Sciatic nerve (tissue), 2 donors: Measurements from ENCODE around the gene KCNAB1. TPM values are rescaled to one million over a fixed set of nuclear protein-coding genes. Genes with fewer than 3 reads are reported as not detected.
A peak's percentile ranks its signal among the peaks of the same experiment; 100 is the strongest.

Source experiments
- ATAC-seq: fragments of 200-7000 bp; cut with Tn5 transposase; one replicate; pipeline ENCODE4 v1.9.1; 2020; ENCODE audit warnings: mild to moderate bottlenecking, moderate library complexity
- DNase-seq: peaks from one replicate; pipeline ENCODE4 v3.0.0-alpha.2; 2020; ENCODE audit warnings: low spot score
- intact Hi-C: fragments of 100-400 bp; cut with DNase I; formaldehyde crosslinking; loops from one replicate; pipeline ENCODE4 v1.14.2; 2022
- total RNA-seq: library from RNA; stranded (reverse); fragmentation: NEBNext Ultra II Directional; extraction: Animal tissue kit (Norgen Biotek cat#: 25700); gene quantifications from one replicate; pipeline ENCODE4 v1.2.1, GENCODE V29; 2021
- donor health status: DM: no; HTN: no; CAD: no.
- donor health status: DM: no; HTN: no; CAD: no.

The KCNAB1 gene
- total RNA-seq, 1 donor from 2014 or later: 6.2 TPM

DNA sequence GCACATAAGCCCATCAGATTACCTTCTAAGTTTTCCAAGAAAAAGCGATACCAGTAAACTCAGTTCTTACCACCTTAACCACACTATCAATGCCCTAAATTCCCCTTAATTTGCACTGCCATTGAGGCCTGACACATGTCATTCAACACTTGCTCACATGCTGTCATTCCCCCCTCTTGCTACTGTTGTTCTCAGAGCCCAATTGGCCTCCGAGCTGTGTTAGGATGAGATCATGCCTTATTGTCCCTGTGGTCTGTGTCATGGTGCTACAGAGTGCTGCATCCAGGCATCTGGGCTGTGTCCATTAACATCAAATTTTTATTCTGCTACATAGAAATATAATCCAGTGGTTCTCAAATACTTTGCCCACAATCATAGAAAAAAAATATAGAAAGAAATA is 221.0 kb downstream of the KCNAB1 start:
- intact Hi-C loops: no loop called here
- ATAC-seq: no peak

DNA sequence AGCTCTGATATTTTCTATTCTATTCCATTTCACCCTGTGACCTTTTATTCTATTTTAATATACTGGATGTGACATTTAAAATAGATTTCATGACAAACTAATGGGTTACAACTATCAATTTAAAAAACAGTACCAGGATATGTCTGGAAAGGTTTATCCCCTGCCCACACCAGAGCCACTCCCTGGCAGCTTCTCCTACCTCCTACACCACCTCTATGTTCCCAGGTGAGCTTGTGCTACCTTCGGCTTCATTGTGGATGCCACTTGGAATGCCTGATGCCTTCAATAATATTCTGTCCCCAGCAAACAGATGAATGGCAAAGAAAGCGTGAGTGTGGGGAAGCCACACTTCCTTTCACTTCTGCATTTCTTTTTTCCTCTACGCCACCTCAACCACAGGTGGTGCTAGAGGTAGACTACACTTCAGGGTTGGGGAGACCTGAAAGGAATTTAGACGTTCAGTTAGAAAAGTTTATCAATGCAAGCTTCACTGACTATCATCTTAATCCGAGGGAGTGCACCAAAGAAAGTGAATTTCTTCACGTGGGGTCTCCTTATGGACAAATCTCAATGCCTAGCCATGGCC is 221.5 kb downstream of the KCNAB1 start:
- intact Hi-C loops: no loop called here
- no peak for DNase-seq
- no peak for ATAC-seq

More for the DNA sequence above, 221.0 kb downstream of the KCNAB1 start:
- no peak for DNase-seq

DNA sequence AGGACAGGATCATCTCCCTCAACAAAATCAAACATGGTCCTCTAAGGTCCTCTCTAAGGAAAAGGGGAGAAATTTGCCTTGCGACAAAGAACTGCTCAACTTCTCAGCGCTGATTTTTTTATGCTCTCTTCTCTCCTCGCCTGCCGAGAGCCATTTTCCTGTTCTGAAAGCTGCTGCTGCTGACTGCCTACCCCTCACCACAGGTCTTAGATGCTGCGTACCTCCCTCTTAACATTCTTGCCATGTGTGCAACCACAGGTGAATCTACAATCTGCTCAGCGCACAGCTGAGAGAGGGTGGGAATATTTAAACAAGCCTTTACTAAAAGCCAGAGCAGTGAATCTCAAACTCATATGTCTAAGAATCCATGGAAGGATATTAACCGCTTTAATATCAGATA is 223.8 kb downstream of the KCNAB1 start:
- intact Hi-C loops: no loop called here
- ATAC-seq (no peak), DNase-seq (no peak)

DNA sequence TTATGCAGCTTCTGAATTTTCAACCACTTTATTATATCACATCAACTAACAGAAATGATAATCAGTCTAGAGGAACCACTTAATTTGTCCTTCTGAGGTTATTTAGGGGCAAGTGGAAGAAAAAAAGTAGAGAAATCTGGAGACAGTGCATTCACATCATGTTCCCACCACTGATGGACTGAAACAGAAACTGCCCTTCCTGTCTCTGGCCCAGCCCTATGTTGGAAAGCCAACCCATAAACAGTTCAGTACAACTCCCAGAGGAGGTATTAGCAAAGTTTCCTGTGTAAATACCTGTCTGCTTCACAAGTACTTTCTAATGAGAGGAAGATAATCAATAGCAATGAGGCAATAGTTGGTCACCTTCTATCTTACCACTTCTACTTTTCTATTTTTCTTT is 228.7 kb downstream of the KCNAB1 start:
- peak; percentile 34 for ATAC-seq
- DNase-seq: no peak
- intact Hi-C loops: no loop called here

DNA sequence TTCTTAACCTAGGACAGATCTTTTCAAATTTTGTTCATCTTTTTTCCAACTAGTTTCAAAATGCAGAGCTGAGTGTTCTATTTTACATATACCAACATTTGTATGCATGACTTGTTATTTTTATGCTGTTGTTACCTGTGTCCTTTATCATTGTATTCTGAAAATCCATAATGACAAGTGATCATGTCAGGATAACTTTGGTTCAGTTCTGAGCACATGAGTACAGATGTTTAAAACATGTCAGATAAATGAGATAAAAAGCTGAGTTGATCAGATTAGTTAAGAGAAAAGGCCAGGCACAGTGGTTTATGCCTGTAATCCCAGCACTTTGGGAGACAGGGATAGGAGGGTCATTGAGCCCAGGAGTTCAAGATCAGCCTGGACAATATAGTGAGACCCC is 229.6 kb downstream of the KCNAB1 start:
- DNase-seq (no peak), ATAC-seq (no peak)
- intact Hi-C loops: no loop called here

DNA sequence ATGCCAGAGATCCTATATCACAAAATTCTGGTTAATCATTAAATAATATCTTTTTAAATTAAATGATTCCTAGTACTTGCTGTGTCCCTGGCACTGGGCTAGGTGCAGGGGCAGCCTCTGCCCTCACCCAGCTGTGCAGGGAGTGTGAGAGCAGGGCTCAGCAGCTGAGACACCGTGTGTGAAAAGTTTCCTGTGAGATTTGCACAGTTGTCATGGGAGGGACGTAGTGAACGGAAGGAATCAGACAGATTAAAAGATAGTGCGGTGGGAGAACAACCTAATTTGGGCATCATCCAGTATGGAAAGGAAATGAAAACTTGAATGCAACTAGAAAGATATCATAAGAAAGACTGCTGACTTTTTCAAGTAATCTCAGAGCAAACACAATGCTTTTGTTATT is 230.4 kb downstream of the KCNAB1 start:
- ATAC-seq: no peak
- no peak for DNase-seq
- intact Hi-C loops: no loop called here

DNA sequence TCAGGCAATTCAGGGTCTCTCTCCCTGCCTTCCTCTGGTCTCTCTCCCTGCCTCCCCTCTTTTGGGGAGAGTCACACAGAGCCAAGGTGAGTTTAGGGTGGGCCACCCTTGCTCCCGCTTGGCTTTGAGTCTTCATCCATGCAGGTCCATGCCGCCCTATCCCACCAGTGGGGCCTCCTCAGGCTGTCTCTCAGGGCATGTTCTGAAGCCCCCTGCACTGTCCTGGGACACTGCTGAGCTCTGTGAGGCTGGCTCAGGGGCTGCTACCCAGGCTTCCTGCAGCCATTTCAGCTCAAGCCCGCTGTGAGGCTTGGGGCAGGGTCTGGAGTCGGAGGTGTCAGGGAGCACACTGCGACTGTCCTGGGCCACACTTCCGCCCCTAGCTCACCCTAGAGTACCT is 231.4 kb downstream of the KCNAB1 start:
- ATAC-seq: no peak
- intact Hi-C loops: no loop called here
- no peak for DNase-seq

DNA sequence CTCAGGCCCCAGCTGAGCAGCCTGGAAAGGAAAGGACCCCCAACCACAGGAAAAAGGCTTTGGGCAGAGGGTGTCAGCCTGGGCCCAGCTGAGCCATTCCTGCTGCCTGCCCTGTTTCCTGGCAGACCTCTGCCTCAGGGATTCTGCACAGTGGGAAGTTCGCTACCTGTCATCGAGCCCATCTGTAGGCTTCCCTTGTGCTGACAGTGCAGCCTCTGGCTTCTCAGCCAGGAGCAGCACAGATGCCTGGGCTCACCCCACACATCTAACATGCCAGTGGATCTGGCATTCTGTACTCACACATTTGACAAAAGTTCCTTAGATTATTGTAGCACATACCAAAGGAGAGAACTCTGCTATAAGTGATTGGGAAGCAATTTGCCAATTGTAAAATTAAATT is 232.3 kb downstream of the KCNAB1 start:
- intact Hi-C loops: no loop called here
- ATAC-seq: no peak
- DNase-seq: no peak

DNA sequence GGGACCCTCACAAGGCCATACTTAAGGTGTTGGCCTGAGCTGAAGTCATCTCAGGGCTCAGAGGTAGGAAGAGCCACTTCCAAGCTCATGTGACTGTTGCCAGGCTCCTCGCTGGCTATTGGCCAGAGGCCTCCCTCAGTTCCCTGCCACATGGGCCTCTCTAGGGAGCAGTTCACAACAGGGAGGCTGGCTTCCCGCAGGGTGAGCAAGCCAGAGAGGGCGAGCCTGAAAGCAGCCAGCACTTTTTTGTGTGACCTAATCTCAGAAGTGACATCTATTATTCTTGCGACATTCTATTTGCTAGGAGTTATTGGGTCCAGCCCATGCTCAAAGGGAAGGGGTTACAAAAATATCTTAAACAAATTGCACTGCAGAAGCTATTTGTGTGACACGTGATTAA is 233.2 kb downstream of the KCNAB1 start:
- ATAC-seq (no peak), DNase-seq (no peak)
- intact Hi-C loops: no loop called here

DNA sequence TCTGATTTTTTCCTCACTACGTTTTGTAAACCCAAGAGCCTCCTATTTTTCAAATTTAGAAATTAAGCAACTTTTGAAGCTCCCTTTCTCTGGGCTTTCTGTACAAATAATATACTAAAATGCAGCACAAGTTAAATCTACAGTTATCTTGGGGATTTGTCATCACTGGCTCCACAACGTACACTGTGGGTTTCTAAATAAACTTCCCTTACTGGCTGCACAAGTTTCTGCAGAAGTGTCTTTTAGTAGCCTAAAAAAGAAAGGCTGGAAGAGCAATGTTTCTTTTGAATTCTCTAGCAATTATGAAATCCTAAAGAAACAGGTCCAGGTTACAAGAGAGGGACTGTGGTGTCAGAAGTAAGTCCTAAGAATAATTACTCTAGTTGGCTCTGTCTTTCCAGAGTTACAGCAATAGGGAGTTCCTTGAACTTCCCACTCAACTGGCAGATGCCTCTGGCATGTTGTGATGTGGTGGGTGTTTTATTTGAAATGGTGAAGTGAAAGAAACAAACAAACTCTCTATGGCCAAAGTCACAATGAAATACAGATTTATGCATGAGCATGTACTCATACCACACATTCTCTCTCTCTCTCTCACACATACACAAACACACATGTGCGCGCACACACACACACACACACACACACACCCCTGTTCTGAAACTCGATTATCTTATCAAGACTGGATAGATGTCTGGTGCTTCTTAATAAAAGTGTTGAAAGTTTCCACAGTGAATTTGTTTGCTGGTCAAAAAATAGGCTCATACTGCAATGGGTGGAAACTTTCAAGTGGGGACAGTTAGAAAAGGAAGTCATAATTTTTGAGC is 236.4 kb downstream of the KCNAB1 start:
- intact Hi-C loops: no loop called here
- DNase-seq (no peak), ATAC-seq (peak; percentile 55)

DNA sequence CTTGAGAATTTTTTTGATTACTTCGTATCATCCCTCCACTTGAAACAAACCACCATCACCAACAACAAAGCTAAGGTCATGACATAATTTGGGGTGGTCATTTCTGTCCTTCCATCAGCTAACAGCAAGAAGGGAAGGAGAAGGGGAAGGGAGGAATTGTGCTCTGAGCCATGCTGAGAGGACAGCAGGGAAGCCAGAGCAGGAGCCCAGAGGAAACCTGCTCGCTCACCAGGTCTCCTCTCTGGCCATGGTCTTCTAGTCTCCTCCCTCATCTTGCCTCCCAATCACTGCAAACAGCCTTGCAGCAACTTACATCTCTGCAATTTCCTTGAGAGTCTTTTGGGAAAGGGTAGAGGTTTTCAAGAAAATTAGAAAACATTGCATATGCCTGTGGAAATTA is 237.9 kb downstream of the KCNAB1 start:
- ATAC-seq (no peak), DNase-seq (no peak)
- intact Hi-C loops: no loop called here

DNA sequence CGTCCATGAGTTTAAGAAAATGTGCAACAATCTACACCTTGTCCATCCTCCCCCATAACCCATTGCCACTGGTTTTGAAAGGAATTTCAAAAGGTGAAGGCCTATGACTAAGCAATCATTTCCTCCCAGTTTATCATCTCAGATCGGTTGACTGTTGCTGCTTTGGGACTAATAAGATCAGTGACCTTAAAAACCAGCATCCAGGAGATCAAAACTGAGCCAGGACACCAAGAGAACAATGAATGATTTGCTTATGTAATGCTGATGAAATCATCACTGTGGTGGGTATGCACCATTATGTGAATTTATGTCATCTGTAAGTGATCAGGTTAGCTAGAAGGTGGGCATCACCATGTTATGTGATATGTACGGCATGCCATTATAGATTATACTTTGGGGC is 239.0 kb downstream of the KCNAB1 start:
- intact Hi-C loops: no loop called here
- DNase-seq: no peak
- no peak for ATAC-seq

DNA sequence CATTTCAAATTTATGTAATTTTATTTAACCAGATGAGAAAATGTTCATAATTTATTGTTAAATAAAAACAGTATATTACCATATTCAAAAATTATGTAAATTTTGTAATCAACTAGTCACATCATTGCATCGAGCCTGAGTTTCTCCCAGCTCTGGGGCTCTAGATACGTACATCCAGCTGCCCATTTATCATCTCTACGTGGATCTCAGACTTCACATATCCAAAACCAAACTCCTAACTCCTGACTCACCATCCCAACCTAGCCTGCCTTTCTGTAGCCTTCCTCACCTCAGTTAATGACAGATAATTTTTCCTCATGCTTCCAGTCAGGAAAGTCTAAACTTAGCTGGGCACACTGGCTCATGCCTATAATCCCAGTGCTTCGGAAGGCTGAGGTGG is 239.7 kb downstream of the KCNAB1 start:
- no peak for DNase-seq
- no peak for ATAC-seq
- intact Hi-C loops: no loop called here

DNA sequence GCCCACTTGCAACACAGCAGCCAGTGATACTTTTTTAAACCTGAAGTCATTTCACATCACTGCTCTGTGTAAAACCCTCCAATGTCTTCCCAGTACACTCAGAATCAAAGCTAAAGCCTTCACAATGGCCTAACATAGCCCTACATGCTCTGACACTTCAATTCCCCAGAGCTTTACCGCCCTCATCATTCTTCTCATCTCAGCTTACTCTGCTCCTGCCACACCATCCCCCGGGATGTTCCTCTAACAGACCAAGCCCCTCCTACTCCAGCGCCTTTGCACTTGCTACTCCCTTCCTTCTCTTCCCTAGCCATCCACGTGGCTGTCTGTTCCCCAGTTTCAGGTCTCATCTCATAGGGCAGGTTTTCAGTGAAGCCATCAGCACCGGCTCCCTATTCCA is 240.6 kb downstream of the KCNAB1 start:
- no peak for DNase-seq
- intact Hi-C loops: no loop called here
- ATAC-seq: no peak

DNA sequence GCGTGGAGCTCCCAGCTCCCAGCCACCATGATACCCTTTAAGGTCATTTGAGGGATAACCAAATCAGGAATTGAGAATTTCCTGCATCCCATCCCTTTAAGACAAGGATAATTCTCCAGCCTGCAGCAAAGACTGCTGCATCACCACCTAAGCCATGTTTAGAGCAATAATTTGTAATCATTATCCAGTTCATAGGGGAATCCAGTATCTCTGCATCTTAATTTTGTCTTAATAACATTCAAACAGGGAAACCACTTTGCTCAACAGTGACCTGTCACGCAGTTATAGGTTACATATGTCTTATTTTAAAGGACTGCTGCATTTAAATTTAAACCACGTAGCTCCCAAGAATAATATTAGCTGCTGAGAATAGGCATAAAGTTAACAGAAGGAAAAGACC is 246.2 kb downstream of the KCNAB1 start:
- intact Hi-C loops: no loop called here
- ATAC-seq (no peak), DNase-seq (no peak)

DNA sequence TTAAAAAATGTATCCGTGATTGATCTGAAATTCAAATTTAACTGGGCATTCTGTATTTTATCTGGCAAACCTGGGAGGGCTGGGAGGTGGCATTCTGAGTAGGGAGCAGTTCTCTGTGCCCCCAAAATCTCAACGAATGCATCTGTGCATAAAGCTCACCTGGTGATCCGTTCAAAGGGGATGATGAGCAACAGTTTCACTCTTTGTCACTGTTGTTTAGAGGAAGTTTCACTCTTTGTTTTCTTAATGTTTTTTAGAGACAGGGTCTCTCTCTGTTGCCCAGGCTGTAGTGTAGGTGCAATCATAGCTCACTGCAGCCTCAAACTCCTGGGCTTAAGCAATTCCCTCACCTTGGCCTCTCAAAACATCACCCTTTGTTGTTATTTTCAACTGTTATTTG is 247.8 kb downstream of the KCNAB1 start:
- intact Hi-C loops: no loop called here
- DNase-seq (no peak), ATAC-seq (no peak)

DNA sequence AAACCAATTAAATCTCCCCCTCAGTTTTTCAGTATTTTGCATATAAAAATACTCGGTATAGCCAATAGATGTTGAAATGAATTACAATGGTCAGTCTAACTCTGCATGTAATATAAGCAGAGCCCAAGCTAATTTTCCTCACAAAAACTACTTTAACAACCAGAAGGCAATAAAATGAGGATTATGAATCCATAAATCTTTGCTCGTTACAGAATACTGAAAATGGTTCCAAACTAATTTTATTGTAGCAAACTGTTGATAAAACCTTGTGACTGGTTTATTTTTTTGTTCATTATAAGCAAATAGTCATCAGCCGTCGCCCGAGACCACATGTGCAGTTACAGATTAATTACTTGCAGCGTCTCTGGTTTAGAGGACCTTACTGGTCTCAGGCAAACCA is 251.3 kb downstream of the KCNAB1 start:
- DNase-seq (no peak), ATAC-seq (no peak)
- intact Hi-C loops: no loop called here

DNA sequence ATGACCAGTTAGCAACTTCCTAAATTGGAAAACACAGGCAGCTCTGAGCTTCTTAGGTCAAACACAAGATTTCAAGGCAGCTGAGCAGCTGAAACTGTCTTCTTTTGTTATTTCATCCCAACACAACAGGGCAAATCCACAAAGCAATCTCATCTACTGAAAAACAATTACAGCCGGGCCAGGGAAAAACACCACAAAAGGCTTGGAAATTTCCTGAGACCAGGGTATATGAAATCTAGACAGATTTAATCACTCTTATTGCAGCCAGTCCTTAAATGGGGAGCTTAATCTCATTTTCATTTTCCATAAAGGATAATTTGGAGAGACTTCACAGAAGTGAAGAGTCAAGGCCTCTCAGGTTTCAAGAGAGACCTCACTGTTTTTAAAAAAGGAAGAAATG is 252.7 kb downstream of the KCNAB1 start:
- no peak for ATAC-seq
- intact Hi-C loops: no loop called here
- DNase-seq: no peak

DNA sequence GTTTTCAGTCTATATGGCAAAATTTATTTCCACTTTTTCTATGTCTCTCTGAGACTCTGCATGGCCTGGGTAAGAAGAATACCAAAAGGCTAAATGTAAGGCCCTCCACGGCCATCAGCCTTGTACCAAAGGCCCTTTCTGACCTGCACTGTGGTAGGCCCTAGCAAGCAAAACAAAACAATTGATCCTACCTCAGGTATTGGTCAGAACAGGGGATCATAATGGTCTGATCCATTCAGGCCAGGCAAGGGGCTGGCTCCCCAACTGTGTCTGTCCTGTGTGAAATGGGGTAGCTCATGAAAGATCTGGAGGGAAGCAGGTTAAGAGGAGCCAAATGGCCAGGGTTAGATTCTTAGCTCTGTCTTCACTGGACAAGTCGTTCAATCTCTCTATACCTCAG is 253.3 kb downstream of the KCNAB1 start:
- intact Hi-C loops: no loop called here
- DNase-seq (no peak), ATAC-seq (no peak)

DNA sequence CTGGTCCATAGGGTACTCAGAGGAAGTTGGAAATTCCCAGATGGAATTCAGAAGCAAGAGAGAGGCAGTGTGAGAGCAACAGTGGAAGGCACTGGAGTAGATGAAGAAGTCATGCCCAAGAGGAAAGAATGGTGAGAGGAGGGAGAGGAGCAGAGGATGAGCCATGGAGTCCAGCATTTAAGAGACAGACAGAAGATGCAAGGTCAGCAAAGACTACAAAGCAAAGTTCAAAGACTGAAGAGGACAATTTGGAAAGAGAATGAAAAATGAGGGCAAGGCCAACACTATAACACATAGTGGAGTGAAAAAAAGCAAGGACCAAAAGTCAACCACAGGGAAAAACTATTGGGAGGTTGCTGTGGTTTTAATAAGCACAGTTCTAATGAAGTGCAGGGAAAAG is 255.8 kb downstream of the KCNAB1 start:
- intact Hi-C loops: no loop called here

DNA sequence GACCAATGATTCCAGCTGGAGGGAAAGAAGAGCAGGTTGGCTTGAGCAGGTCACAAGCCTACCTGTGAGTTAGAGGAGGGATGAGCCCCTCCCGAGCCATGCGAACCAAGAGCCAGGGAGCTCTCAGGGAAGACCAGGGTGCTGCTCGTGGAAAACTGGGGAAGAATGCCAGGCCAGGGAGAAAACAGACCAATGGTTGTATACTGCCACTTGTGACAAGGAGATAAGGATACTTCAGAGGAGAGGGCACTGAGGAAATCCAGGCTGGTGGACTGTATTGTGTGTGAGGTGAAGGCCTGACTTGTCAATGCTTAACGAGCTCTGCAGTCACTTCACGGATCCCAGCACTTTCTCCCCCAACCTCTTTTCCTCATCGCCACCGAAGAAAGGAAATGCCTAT is 256.9 kb downstream of the KCNAB1 start:
- no peak for ATAC-seq
- DNase-seq: no peak
- intact Hi-C loops: no loop called here

More for the DNA sequence above, 255.8 kb downstream of the KCNAB1 start:
- DNase-seq (no peak), ATAC-seq (no peak)
